HEK293 (cell line): ENCODE data around the gene CCDC69.
"Not testable (repeated sequence)": the region's sequence is repeated elsewhere in the genome, so short reads cannot be mapped to it uniquely, and the experiment has no call there.

Experiments
- MZF1 ChIP-seq: fragments of 450-650 bp; formaldehyde crosslinking; IDR thresholded peaks from 2 replicates; pipeline ENCODE4 v1.5.1; 2017; ENCODE audit warnings: missing biosample characterization, missing genetic modification characterization, borderline replicate concordance
- SCRT1 ChIP-seq: fragments of 450-650 bp; formaldehyde crosslinking; IDR thresholded peaks from 2 replicates; pipeline ENCODE4 v1.5.1; 2016; ENCODE audit warnings: missing biosample characterization, missing genetic modification characterization, borderline replicate concordance
- TRIM28 ChIP-seq: IDR thresholded peaks from 2 replicates; pipeline ENCODE4 v1.6.1; 2011; ENCODE audit warnings: low read length, control low read depth, borderline replicate concordance
- ZBTB17 ChIP-seq: fragments of 450-650 bp; formaldehyde crosslinking; IDR thresholded peaks from 2 replicates; pipeline ENCODE4 v1.5.1; 2016; ENCODE audit warnings: missing biosample characterization, missing genetic modification characterization
- ZBTB8A ChIP-seq: fragments of 450-650 bp; formaldehyde crosslinking; IDR thresholded peaks from 2 replicates; pipeline ENCODE4 v1.5.1; 2016; ENCODE audit warnings: missing biosample characterization, missing genetic modification characterization
- ZNF23 ChIP-seq: fragments of 450-650 bp; formaldehyde crosslinking; IDR thresholded peaks from 2 replicates; pipeline ENCODE4 v1.5.1; 2016; ENCODE audit warnings: missing biosample characterization, missing genetic modification characterization, borderline replicate concordance
- ZNF354C ChIP-seq: fragments of 450-650 bp; formaldehyde crosslinking; IDR thresholded peaks from 2 replicates; pipeline ENCODE4 v1.5.1; 2016; ENCODE audit warnings: missing biosample characterization, missing genetic modification characterization, low read depth, borderline replicate concordance
- ZNF37A ChIP-seq: fragments of 450-650 bp; IDR thresholded peaks from 2 replicates; pipeline ENCODE4 v1.5.1; 2018; ENCODE audit warnings: missing biosample characterization, missing genetic modification characterization
- ZNF571 ChIP-seq: fragments of 450-650 bp; formaldehyde crosslinking; IDR thresholded peaks from 2 replicates; pipeline ENCODE4 v1.5.0; 2017; ENCODE audit warnings: missing biosample characterization, missing genetic modification characterization
- ZNF621 ChIP-seq: fragments of 450-650 bp; formaldehyde crosslinking; IDR thresholded peaks from 2 replicates; pipeline ENCODE4 v1.5.1; 2017; ENCODE audit warnings: missing biosample characterization, missing genetic modification characterization
- ZNF76 ChIP-seq: fragments of 450-650 bp; formaldehyde crosslinking; IDR thresholded peaks from 2 replicates; pipeline ENCODE4; 2016; ENCODE audit warnings: low read depth, missing biosample characterization, missing genetic modification characterization, borderline replicate concordance
- TF ChIP-seq, protein P1 (sequence below): fragments of 450-650 bp; formaldehyde crosslinking; IDR thresholded peaks from 2 replicates; pipeline ENCODE4 v1.5.1; 2016; ENCODE audit warnings: missing biosample characterization, missing genetic modification characterization
- TF ChIP-seq, protein P2 (sequence below): fragments of 450-650 bp; formaldehyde crosslinking; IDR thresholded peaks from 2 replicates; pipeline ENCODE4 v1.5.1; 2016; ENCODE audit warnings: missing biosample characterization, missing genetic modification characterization, low read depth
- TF ChIP-seq, protein P3 (sequence below): sonication (generic); formaldehyde crosslinking; IDR thresholded peaks from 2 replicates; pipeline ENCODE4 v1.8.1; 2022; ENCODE audit warnings: mild to moderate bottlenecking, moderate library complexity, missing genetic modification reagents

DNA sequence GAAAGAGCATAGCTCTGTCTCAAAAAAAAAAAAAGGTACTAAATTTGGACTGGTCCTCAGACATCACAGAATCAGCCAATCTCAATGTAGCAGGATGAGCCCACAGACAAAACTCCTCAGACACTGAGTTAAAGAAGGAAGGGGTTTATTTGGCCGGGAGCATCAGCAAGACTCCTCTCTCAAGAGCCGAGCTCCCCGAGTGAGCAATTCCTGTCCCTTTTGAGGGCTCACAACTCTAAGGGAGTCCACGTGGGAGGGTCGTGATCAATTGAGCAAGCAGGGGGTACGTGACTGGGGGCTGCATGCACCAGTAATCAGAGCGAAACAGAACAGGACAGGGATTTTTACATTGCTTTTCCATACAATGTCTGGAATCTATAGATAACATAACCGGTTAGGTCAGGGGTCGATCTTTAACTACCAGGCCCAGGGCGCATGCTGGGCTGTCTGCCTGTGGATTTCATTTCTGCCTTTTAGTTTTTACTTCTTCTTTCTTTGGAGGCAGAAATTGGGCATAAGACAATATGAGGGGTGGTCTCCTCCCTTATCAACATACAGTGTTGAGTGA lies 16.5 kb upstream of the CCDC69 start:
- TF ChIP-seq SCRT1; ZNF37A (tag by site-specific recombination); ZBTB8A (tag by site-specific recombination); ZNF23 (tag by site-specific recombination); ZNF354C; MZF1; ZNF571 (tag by site-specific recombination); ZBTB17 (tag by site-specific recombination); ZNF76 (tag by site-specific recombination); ZNF621 (tag by site-specific recombination); TRIM28: not testable (repeated sequence)
- TF ChIP-seq, protein P1, sequence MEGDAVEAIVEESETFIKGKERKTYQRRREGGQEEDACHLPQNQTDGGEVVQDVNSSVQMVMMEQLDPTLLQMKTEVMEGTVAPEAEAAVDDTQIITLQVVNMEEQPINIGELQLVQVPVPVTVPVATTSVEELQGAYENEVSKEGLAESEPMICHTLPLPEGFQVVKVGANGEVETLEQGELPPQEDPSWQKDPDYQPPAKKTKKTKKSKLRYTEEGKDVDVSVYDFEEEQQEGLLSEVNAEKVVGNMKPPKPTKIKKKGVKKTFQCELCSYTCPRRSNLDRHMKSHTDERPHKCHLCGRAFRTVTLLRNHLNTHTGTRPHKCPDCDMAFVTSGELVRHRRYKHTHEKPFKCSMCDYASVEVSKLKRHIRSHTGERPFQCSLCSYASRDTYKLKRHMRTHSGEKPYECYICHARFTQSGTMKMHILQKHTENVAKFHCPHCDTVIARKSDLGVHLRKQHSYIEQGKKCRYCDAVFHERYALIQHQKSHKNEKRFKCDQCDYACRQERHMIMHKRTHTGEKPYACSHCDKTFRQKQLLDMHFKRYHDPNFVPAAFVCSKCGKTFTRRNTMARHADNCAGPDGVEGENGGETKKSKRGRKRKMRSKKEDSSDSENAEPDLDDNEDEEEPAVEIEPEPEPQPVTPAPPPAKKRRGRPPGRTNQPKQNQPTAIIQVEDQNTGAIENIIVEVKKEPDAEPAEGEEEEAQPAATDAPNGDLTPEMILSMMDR (tag by site-specific recombination): not testable (repeated sequence)
- TF ChIP-seq, protein P2, sequence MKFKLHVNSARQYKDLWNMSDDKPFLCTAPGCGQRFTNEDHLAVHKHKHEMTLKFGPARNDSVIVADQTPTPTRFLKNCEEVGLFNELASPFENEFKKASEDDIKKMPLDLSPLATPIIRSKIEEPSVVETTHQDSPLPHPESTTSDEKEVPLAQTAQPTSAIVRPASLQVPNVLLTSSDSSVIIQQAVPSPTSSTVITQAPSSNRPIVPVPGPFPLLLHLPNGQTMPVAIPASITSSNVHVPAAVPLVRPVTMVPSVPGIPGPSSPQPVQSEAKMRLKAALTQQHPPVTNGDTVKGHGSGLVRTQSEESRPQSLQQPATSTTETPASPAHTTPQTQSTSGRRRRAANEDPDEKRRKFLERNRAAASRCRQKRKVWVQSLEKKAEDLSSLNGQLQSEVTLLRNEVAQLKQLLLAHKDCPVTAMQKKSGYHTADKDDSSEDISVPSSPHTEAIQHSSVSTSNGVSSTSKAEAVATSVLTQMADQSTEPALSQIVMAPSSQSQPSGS (tag by site-specific recombination): not testable (repeated sequence)
- TF ChIP-seq, protein P3, sequence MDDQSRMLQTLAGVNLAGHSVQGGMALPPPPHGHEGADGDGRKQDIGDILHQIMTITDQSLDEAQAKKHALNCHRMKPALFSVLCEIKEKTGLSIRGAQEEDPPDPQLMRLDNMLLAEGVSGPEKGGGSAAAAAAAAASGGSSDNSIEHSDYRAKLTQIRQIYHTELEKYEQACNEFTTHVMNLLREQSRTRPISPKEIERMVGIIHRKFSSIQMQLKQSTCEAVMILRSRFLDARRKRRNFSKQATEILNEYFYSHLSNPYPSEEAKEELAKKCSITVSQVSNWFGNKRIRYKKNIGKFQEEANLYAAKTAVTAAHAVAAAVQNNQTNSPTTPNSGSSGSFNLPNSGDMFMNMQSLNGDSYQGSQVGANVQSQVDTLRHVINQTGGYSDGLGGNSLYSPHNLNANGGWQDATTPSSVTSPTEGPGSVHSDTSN (CRISPR knock-in tag): not testable (repeated sequence)
